Stomach smooth muscle (tissue), 2 donors: ENCODE data around the gene SLC13A3.

Source experiments
- H3K27ac ChIP-seq: one replicate; pipeline ENCODE4 v1.7.0; 2013; ENCODE audit warnings: mild to moderate bottlenecking, low read length, inconsistent platforms
- H3K27me3 ChIP-seq, 2 donors: one replicate each; pipeline ENCODE4 v1.7.0; 2013; ENCODE audit warnings: low read length in 2 of 2; ENCODE audit not compliant: insufficient read depth in 2 of 2, control insufficient read depth in 1 of 2
- H3K36me3 ChIP-seq, 2 donors: one replicate each; pipeline ENCODE4 v1.7.0; 2013; ENCODE audit warnings: low read length in 2 of 2; ENCODE audit not compliant: control insufficient read depth in 2 of 2, insufficient read depth in 2 of 2
- H3K4me1 ChIP-seq: one replicate; pipeline ENCODE4 v1.7.0; 2013; ENCODE audit warnings: low read length; ENCODE audit not compliant: control insufficient read depth, insufficient read depth
- H3K4me3 ChIP-seq, 2 donors: one replicate each; pipeline ENCODE4 v1.7.0; 2013; ENCODE audit warnings: low read length in 2 of 2
- H3K9ac ChIP-seq, 2 donors: one replicate each; pipeline ENCODE4 v1.7.0; 2013; ENCODE audit warnings: low read length in 2 of 2, mild to moderate bottlenecking in 1 of 2
- H3K9me3 ChIP-seq, 2 donors: one replicate each; pipeline ENCODE4 v1.7.0; 2013; ENCODE audit warnings: low read length in 2 of 2; ENCODE audit not compliant: control insufficient read depth in 2 of 2
- donor health status: healthy.
- donor health status: Pancreatic carcinoma.

SLC13A3 gene

GRCh38 chr20:46576774-46577395 is 74.4 kb downstream of the SLC13A3 start:
- peaks cover 7% of the 10 kb centered on the region for H3K4me1 ChIP-seq
- H3K4me3 ChIP-seq, result no peak overlapping the region
- no peaks in the 10 kb centered on the region for H3K9me3 ChIP-seq
- H3K36me3 ChIP-seq, result no peaks in the 10 kb centered on the region
- H3K9ac ChIP-seq, result no peak overlapping the region
- H3K27me3 ChIP-seq, result no peaks in the 10 kb centered on the region
- H3K27ac ChIP-seq, result no peak overlapping the region

DNA sequence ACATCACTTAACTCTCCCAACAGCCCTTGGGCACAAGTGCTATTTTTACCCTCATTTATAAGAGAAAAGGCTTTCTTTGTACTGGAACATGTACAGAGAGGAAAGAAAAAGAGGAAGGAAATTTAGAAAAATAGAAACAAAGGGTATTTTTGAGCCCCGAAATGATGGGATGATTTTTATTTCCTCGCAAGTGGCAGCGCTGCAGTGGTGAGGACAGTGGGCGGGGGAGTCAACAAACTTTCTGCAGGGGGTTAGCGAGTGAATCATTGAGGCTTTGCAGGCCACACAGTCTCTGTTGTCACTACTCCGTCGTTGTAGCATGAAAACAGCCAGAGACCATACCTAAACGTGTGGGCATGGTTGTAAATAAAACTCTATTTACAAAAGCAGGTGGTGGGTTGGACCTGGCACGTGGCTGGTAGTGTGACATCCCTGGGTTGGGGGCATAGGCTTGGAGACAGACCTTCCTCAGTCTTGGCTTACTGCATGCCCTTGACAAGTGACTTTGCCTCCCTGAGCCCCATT is 75.3 kb downstream of the SLC13A3 start:
- Histone ChIP-seq H3K27me3 (no peaks in the 10 kb centered on the region), H3K4me3 (no peak overlapping the region), H3K36me3 (no peaks in the 10 kb centered on the region), H3K27ac (no peak overlapping the region), H3K4me1 (peaks cover 9% of the 10 kb centered on the region), H3K9ac (no peak overlapping the region), H3K9me3 (no peaks in the 10 kb centered on the region)

DNA sequence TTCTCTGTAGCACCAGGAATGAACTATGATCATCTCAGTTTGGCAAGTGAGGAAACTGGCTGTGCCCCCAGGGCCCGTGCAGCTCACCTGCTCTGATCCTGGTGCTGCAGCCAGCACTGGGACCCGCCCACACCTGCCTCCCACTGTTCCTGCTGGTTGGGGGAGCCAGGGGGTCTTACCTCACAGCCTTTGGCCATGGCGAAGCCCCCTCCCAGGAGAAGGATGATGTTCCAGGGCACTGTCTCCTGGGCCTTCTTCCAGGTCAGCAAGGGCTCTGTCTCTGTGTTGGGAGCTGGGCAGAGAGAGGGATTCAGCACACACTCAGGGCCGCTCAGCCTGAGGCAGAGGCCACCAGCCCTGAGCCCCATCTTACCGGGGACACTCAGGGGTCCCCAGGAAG is 75.9 kb downstream of the SLC13A3 start:
- no peak overlapping the region for H3K9ac ChIP-seq
- no peaks in the 10 kb centered on the region for H3K9me3 ChIP-seq
- no peaks in the 10 kb centered on the region for H3K27me3 ChIP-seq
- H3K4me3 ChIP-seq, result no peak overlapping the region
- H3K27ac ChIP-seq, result no peak overlapping the region
- peaks cover 9% of the 10 kb centered on the region for H3K4me1 ChIP-seq
- H3K36me3 ChIP-seq, result no peaks in the 10 kb centered on the region

DNA sequence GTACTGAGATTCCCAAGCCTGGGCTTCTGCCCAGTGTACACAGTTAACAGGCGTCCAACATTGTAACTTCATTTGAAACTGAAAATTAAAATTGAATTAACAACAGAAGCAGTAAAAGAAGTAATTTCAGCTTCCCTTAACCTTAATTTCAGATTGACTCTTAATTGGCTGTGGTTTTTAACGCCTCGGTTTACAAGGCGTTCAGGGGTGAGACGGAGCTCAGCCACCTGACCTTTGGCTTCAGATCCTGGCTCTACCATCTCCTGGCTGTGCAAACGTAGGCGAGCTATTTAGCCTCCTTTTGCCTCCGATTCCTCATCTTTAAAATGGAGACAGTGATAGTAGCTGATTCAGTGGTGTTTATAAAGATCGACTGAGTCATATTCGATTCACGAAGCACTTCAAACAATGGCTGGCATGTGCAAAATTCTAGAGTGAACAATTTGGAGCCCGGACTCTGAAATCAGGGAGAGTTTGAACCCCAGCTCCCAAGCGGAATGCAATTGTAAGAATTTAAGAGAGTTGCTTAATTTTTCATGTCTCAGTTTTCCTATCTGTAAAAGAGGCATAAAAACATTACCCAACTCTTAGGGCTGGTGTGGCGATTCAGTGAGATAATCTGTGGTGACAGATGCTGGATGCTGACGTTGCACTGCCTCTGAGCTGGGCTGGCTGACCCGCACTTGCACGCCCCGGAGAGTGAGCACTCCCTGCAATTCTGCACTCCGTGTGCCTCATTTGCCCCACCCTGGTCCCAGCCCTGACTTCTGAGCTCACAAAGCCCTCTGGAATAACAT is 77.3 kb downstream of the SLC13A3 start:
- Histone ChIP-seq H3K9me3 (no peaks in the 10 kb centered on the region), H3K9ac (no peak overlapping the region), H3K27me3 (no peaks in the 10 kb centered on the region), H3K27ac (no peak overlapping the region), H3K4me3 (no peak overlapping the region), H3K4me1 (peaks cover 9% of the 10 kb centered on the region), H3K36me3 (no peaks in the 10 kb centered on the region)

DNA sequence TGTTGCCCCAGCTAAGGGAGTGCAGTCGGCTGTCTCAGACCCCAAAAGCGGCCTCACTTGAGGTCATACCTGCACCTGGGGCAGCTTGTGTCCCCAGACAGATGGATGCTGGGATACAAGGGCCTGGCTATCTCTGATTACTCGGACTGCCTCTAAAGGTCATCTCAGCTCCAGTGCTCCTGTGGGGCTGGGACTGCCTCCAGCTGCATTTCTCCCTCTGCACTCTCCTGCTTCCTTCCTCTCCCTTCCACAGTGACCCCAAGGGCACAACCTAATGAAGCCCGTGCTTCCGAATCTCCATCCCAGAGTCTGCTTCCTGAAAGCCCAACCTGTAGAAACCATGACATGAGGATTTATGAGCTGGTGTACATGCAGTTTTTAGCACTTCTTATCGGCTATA is 78.0 kb downstream of the SLC13A3 start:
- no peaks in the 10 kb centered on the region for H3K9me3 ChIP-seq

GRCh38 chr20:46572790-46573189 is 78.5 kb downstream of the SLC13A3 start:
- no peaks in the 10 kb centered on the region for H3K27me3 ChIP-seq
- no peaks in the 10 kb centered on the region for H3K9me3 ChIP-seq
- H3K36me3 ChIP-seq, result no peaks in the 10 kb centered on the region
- no peak overlapping the region for H3K4me3 ChIP-seq
- peaks cover 18% of the 10 kb centered on the region for H3K4me1 ChIP-seq
- no peak overlapping the region for H3K27ac ChIP-seq
- H3K9ac ChIP-seq, result no peak overlapping the region

More for the DNA sequence above, 78.0 kb downstream of the SLC13A3 start:
- peaks cover 16% of the 10 kb centered on the region for H3K4me1 ChIP-seq
- H3K27me3 ChIP-seq, result no peaks in the 10 kb centered on the region
- H3K27ac ChIP-seq, result no peak overlapping the region
- H3K4me3 ChIP-seq, result no peak overlapping the region
- H3K36me3 ChIP-seq, result no peaks in the 10 kb centered on the region
- H3K9ac ChIP-seq, result no peak overlapping the region

- Histone ChIP-seq H3K9ac (no peak overlapping the region), H3K36me3 (no peaks in the 10 kb centered on the region), H3K27ac (no peak overlapping the region), H3K27me3 (no peaks in the 10 kb centered on the region), H3K9me3 (no peaks in the 10 kb centered on the region), H3K4me1 (peaks cover 18% of the 10 kb centered on the region), H3K4me3 (peak overlapping the region in 1 of 2 donors; percentile 47)
Measured at GRCh38 chr20:46572153-46572552, 79.1 kb downstream of the SLC13A3 start.

DNA sequence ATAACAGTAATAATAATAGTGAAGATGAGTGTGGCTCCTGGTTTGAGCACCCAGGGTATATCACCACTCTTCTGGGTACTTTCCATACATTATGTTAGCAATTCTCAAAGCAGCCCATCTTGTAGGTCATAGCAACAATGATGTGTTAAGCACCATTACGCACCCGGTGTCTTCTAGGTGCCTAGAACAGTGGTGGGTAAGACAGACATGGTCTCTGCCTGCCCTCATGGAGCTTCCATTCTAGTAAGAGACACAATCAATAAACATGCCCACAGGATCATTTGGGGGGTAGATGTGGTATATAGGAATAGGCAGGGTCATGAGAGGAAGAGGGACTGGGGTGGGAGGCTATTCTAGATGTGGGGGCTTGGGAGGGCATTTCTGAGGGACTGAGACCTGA is 79.8 kb downstream of the SLC13A3 start:
- Histone ChIP-seq H3K36me3 (no peaks in the 10 kb centered on the region), H3K4me3 (no peak overlapping the region), H3K9me3 (no peaks in the 10 kb centered on the region), H3K9ac (no peak overlapping the region), H3K27ac (no peak overlapping the region), H3K4me1 (peaks cover 18% of the 10 kb centered on the region), H3K27me3 (no peaks in the 10 kb centered on the region)

GRCh38 chr20:46570956-46571355 is 80.3 kb downstream of the SLC13A3 start:
- H3K27me3 ChIP-seq, result no peaks in the 10 kb centered on the region
- H3K9me3 ChIP-seq, result no peaks in the 10 kb centered on the region
- no peak overlapping the region for H3K4me3 ChIP-seq
- H3K9ac ChIP-seq, result no peak overlapping the region
- H3K27ac ChIP-seq, result no peak overlapping the region
- peaks cover 18% of the 10 kb centered on the region for H3K4me1 ChIP-seq
- no peaks in the 10 kb centered on the region for H3K36me3 ChIP-seq

- H3K27me3 ChIP-seq, result no peaks in the 10 kb centered on the region
- H3K36me3 ChIP-seq, result no peaks in the 10 kb centered on the region
- H3K4me1 ChIP-seq, result peaks cover 18% of the 10 kb centered on the region
- no peaks in the 10 kb centered on the region for H3K9me3 ChIP-seq
- no peak overlapping the region for H3K4me3 ChIP-seq
- no peak overlapping the region for H3K9ac ChIP-seq
- H3K27ac ChIP-seq, result no peak overlapping the region
Measured at GRCh38 chr20:46569961-46570360, 81.3 kb downstream of the SLC13A3 start.
